ENCODE results near the gene NLRC5.

- TF ChIP-seq, protein P1, sequence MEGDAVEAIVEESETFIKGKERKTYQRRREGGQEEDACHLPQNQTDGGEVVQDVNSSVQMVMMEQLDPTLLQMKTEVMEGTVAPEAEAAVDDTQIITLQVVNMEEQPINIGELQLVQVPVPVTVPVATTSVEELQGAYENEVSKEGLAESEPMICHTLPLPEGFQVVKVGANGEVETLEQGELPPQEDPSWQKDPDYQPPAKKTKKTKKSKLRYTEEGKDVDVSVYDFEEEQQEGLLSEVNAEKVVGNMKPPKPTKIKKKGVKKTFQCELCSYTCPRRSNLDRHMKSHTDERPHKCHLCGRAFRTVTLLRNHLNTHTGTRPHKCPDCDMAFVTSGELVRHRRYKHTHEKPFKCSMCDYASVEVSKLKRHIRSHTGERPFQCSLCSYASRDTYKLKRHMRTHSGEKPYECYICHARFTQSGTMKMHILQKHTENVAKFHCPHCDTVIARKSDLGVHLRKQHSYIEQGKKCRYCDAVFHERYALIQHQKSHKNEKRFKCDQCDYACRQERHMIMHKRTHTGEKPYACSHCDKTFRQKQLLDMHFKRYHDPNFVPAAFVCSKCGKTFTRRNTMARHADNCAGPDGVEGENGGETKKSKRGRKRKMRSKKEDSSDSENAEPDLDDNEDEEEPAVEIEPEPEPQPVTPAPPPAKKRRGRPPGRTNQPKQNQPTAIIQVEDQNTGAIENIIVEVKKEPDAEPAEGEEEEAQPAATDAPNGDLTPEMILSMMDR (IDR thresholded peaks at IDR 0.05): no peak
- TF ChIP-seq POLR2A (IDR thresholded peaks at IDR 0.05): no peak
- no peak for TF ChIP-seq POLR2AphosphoS5 (IDR thresholded peaks at IDR 0.05)
- TF ChIP-seq EP300 (IDR thresholded peaks at IDR 0.05): no peak
Measured at GRCh38 chr16:57013902-57014301, 24.5 kb downstream of the NLRC5 start.
